GM21825 (cell line): Measurements from ENCODE around the gene NXPE4.

Experiments
- ATAC-seq: cut with Tn5 transposase; IDR thresholded peaks from one replicate; pipeline ENCODE4 v1.9.1; 2021; ENCODE audit warnings: mild to moderate bottlenecking, moderate library complexity; ENCODE audit not compliant: unreplicated experiment

NXPE4 gene

DNA sequence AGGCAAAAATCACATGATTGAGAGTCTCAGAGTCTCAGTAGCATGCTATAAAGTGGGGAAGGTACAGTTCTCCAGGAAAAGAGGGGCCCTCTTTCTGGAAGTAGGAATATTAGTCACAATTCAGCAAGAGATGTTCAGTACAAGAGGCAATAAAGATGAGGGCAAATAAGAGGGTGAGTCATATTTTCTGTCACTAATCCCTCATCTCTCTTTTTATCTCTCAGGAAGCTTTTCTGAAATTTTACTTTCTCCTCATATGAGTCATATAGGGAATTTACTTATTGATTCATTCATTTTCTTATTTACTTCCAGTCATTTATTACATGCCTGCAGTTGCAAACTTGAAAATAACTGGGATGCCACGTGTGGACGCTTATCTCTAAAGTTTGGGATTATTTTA is 32.5 kb downstream of the NXPE4 start:
- ATAC-seq: no peak

GRCh38 chr11:114562166-114562916 is 33.2 kb downstream of the NXPE4 start:
- ATAC-seq: no peak

- no peak for ATAC-seq
These were observed 35.9 kb downstream of the NXPE4 start, which contains the start of gene NXPE1 for GRCh38 chr11:114559425-114560310. TSS of gene NXPE1 (minus strand) at chr11:114559881. CDS start at chr11:114551201, 8,680 bp downstream.

DNA sequence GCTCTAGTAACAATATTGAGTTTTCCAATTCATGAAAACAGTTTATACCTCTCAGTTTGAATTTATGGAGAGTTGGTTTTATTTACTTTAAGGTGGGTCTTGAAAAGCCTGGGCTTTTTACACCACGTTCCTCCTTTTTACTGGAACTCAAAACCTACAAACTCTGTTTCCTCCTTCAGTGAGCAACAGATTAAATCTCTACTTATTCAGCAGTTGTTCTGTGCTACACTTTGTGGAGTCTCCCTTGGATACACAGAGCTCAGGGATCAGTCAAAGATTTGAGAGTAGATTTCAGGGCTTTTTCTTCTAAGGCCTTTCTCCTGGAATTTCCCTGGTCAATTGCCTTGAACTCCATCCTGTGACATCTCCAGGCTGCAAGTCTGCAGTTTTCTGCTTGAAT is 39.5 kb downstream of the NXPE4 start:
- ATAC-seq: no peak

DNA sequence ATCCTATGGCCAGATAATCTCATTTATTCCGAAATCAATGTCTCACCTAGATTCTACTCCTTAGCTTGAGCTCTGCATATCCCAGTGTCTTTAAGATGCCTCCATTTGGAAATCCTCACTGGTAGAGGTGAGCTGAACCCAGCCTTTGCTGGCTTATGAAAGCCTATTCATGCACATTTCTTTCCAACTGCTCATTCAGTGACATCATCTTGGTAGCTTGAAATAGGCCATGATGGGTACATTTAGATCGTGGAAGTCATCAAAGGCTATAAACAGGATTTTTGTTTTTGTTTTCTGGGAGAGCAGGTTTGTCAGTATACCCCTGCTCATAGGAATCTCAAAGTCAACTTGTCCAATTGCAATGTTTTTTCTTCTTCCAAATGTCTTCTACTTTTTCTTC is 41.9 kb downstream of the NXPE4 start:
- ATAC-seq: no peak

DNA sequence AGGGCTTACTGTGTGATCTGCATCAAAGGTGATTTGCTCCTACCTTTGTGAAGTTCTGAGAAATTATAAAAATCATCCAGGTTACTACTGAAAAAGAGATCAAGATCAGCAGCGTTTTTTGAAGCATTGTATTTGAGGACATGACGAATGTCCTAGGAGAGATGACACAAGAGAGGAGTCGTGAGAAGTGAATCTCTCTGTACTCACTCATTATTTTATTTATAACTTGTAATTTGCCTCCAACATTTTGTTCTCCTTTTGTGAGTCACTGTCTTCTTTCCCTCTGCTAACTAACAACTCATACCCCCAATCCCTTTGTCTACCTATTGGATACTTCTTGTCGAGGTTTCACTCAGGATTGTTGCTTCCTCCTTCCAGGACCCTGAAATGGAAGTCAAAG is 44.5 kb downstream of the NXPE4 start:
- no peak for ATAC-seq

DNA sequence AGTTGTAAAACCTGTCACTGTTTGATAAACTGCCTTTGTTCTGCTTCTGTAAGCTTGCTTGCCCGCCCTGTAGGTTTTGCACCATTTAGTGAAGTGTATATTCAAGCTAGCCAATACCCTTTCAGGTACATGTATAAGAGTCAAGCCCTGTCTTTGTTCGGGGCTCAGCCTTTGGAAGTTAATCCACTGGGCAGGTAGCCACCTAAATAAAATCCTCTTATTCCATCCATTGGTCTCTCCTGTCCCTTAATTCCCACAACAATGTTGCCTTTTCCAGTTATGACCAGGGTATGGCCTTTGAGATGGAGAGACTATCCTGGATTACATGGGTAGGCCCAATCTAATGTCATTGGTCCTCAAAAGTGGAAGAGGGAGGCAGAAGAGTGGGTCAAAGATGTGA is 69.9 kb downstream of the NXPE4 start:
- ATAC-seq: no peak

DNA sequence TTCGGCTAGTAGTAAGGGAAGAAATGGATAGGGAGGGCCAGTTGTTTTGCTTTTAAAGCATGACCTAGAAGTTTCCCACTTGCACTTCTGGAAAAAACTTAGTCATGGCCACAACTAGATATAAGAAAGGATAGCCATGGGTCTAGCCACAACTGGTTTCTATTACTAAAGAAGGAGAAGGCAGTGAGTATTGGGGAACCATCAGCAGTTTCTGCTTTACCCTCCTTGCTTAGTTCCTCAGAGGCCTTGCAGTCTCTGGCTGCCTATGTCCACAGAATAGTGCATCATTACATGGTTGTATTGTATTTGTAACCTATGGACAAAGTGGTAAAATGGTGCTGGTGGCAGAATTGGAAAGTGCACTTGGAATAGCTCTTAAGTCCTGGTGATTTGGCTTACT is 71.5 kb downstream of the NXPE4 start:
- ATAC-seq: no peak

GRCh38 chr11:114522818-114523217 is 72.8 kb downstream of the NXPE4 start:
- no peak for ATAC-seq
